ENCODE data around the gene TRAK1.

DNA sequence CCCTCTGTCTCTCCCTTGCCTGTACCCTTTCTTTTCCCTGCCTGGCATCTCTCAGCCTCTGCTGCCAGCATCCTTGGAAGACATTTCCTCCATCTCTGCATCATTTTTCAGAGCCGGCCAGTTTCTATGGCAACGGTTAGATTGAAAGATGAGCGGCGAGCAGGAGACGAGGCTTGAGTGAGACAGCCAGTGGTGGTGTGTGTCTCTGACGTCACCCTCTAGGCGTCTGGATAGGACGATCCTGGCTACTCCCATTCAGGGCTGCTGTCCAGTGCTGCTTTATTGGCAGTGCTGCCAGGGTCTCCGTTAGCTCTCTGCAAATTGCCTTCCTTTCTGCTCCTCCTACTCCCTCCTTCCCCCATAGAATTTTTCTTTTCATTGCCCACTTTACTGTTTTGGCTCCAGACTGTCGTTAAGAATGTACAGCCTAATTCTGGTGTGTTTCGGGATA is 57.9 kb downstream of the TRAK1 start:
- TF ChIP-seq, protein P1, sequence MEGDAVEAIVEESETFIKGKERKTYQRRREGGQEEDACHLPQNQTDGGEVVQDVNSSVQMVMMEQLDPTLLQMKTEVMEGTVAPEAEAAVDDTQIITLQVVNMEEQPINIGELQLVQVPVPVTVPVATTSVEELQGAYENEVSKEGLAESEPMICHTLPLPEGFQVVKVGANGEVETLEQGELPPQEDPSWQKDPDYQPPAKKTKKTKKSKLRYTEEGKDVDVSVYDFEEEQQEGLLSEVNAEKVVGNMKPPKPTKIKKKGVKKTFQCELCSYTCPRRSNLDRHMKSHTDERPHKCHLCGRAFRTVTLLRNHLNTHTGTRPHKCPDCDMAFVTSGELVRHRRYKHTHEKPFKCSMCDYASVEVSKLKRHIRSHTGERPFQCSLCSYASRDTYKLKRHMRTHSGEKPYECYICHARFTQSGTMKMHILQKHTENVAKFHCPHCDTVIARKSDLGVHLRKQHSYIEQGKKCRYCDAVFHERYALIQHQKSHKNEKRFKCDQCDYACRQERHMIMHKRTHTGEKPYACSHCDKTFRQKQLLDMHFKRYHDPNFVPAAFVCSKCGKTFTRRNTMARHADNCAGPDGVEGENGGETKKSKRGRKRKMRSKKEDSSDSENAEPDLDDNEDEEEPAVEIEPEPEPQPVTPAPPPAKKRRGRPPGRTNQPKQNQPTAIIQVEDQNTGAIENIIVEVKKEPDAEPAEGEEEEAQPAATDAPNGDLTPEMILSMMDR (conservative IDR thresholded peaks at IDR 0.05; ENCODE audit: low read length) = no peak
- no peak for TF ChIP-seq EZH2phosphoT487 (IDR thresholded peaks at IDR 0.05; ENCODE audit: borderline replicate concordance)
